Activated CD4-positive, alpha-beta memory T cell treated with anti-CD3 and anti-CD28 coated beads for 36 hours (primary cell): ENCODE data around the gene RNASE7. TPM values are rescaled to one million over a fixed set of nuclear protein-coding genes. Genes with fewer than 3 reads are reported as not detected.
"Not testable (repeated sequence)": the region's sequence is repeated elsewhere in the genome, so short reads cannot be mapped to it uniquely, and the experiment has no call there.

Source experiments
- CTCF ChIA-PET: fragments of 350-600 bp; sonication (Branson Sonifier 250); formaldehyde crosslinking; loops from one replicate; lab custom pipeline; 2021; ENCODE audit warnings: antibody characterized with exemption, inconsistent platforms; lab: Charles Lee
- POLR2A ChIA-PET: fragments of 350-600 bp; sonication (Branson Sonifier 250); formaldehyde crosslinking; loops from one replicate; lab custom pipeline; 2021; ENCODE audit warnings: antibody characterized with exemption; lab: Charles Lee
- DNase-seq: peaks from one replicate; pipeline ENCODE4 v3.0.0-alpha.2; 2020
- H3K27ac Mint-ChIP-seq: one replicate; pipeline ENCODE4 v1.8.0; 2021; ENCODE audit warnings: mixed read lengths
- H3K27me3 Mint-ChIP-seq: one replicate; pipeline ENCODE4 v1.8.0; 2021; ENCODE audit warnings: mixed read lengths
- H3K36me3 Mint-ChIP-seq: one replicate; pipeline ENCODE4 v1.8.0; 2021; ENCODE audit warnings: mixed read lengths
- H3K4me1 Mint-ChIP-seq: one replicate; pipeline ENCODE4 v1.8.0; 2021; ENCODE audit warnings: low read depth, mixed read lengths
- H3K4me3 Mint-ChIP-seq: one replicate; pipeline ENCODE4 v1.8.0; 2021; ENCODE audit warnings: mild to moderate bottlenecking, mixed read lengths
- H3K9me3 Mint-ChIP-seq: one replicate; pipeline ENCODE4 v1.8.0; 2021; ENCODE audit warnings: mixed read lengths
- intact Hi-C: fragments of 100-400 bp; cut with micrococcal nuclease; formaldehyde crosslinking; loops from one replicate; pipeline ENCODE4 v1.15.1; 2023
- total RNA-seq, 2 experiments: library from RNA; stranded (reverse); gene quantifications; one replicate each; pipeline ENCODE4 v1.2.3, GENCODE V29; 2021

RNASE7 gene
- total RNA-seq, 2 experiments from 2014 or later = not detected

DNA sequence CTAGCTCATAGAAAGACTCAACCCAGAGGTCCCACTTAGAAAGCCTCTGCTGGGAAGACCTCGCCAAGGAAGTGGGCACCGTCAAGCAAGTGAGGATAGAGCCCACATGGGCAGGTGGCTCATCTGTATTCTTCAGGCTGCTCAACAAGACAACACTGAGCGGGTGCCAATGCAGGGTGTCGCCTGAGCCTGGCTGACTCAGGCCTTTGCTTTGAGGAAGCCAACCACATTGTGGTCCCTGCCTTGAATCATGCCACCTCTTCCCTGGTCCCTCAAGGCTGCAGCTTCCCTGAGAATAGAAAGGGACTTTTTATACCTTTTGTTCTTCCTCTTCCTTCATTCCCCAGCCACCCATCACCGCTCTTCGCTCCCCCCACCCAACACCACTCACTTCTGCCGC is 5.4 kb upstream of the RNASE7 start:
- Mint-ChIP-seq H3K36me3 (no peaks in the 10 kb centered on the region), H3K4me3 (no peak overlapping the region), H3K4me1 (no peaks in the 10 kb centered on the region), H3K27me3 (no peaks in the 10 kb centered on the region), H3K9me3 (no peaks in the 10 kb centered on the region), H3K27ac (no peak overlapping the region)
- DNase-seq = no peak
- intact Hi-C loops = no loop called here
- CTCF ChIA-PET = interaction anchor here (0.9 to 7.1 kb wide), 4 partner anchors 22 to 184 kb away, joined by 3 to 55 read pairs (median 4); no protein-coding TSS in a partner anchor
- POLR2A ChIA-PET = no interaction called here

DNA sequence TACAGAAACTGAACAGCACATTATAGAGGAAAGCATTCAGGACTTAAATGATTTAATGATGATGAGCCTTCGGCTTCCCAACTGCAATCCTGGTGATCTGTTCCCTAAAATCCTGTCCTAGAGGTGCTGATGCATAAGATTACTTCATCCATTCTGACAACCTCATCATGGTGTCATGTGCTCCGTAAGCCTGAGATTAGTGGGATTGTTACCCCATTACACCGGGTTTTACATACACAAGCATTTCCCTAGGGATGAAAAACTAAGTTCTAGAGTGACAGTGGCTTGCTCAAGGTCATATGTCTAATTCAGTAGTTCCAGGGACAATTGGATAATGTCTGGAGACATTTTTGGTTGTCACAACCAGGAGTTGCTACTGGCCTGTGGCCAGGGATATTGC is 5.0 kb upstream of the RNASE7 start:
- no peaks in the 10 kb centered on the region for H3K9me3 Mint-ChIP-seq
- POLR2A ChIA-PET = no interaction called here
- H3K27me3 Mint-ChIP-seq = no peaks in the 10 kb centered on the region
- no peaks in the 10 kb centered on the region for H3K36me3 Mint-ChIP-seq
- no peaks in the 10 kb centered on the region for H3K4me1 Mint-ChIP-seq
- H3K4me3 Mint-ChIP-seq = no peak overlapping the region
- CTCF ChIA-PET = interaction anchor here (0.6 to 7.1 kb wide), 2 partner anchors 22 to 55 kb away, joined by 3 to 55 read pairs; no protein-coding TSS in a partner anchor
- intact Hi-C loops = no loop called here
- no peak overlapping the region for H3K27ac Mint-ChIP-seq
- no peak for DNase-seq

DNA sequence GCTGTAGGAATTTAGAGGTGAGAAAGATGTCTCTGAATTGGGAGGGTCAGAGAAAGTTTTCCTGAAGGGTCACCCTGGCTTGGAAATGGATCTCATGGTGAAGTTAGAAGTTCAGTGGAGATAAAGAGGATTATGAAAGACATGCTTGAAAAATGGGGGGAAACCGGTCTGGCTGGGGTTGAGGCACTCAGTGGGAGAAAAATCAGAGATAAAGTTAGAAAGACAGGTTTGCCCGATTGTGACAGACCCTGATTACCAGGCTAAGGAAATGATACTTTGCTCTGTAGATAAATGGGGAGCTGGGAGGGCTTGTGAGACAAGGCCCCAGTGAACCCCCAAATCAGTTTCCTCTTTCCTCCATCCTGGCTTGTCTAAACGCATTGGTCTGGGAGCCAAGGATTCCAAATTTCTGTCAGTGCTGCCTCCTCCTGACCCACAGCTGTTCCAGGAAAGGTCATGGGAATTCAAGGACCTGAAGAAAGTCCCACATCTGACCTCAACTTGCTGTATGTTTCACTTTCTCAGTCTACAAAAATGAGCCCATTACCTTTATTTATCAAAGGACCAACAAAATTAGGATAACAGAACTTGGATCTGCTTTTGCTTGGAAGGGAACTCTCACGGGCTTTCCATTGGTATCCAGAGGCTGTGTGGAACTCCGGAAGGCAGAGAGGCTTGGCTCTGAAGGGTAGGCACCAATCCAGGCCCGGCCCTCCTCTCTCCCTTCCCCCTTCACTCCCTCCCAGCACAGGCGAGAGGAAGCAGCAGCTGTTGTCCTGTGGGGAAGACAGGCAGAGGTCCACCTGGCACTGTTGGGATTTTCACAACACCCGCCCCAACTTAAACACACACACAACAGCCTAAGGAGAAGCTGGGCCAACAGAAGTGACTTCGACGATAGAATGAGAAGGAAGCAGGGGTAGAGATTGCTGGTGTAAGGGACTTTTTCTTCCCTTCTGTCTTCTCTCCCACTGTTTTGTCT is 3.4 kb upstream of the RNASE7 start:
- peaks cover 4% of the 10 kb centered on the region for H3K4me1 Mint-ChIP-seq
- H3K27me3 Mint-ChIP-seq = no peaks in the 10 kb centered on the region
- H3K27ac Mint-ChIP-seq = no peak overlapping the region
- no peaks in the 10 kb centered on the region for H3K36me3 Mint-ChIP-seq
- no peaks in the 10 kb centered on the region for H3K9me3 Mint-ChIP-seq
- DNase-seq = no peak
- CTCF ChIA-PET = interaction anchor here (1.1 to 3.9 kb wide), 6 partner anchors 18 to 69 kb away, joined by 3 to 115 read pairs (median 6); no protein-coding TSS in a partner anchor
- intact Hi-C loops = no loop called here
- POLR2A ChIA-PET = no interaction called here
- no peak overlapping the region for H3K4me3 Mint-ChIP-seq

DNA sequence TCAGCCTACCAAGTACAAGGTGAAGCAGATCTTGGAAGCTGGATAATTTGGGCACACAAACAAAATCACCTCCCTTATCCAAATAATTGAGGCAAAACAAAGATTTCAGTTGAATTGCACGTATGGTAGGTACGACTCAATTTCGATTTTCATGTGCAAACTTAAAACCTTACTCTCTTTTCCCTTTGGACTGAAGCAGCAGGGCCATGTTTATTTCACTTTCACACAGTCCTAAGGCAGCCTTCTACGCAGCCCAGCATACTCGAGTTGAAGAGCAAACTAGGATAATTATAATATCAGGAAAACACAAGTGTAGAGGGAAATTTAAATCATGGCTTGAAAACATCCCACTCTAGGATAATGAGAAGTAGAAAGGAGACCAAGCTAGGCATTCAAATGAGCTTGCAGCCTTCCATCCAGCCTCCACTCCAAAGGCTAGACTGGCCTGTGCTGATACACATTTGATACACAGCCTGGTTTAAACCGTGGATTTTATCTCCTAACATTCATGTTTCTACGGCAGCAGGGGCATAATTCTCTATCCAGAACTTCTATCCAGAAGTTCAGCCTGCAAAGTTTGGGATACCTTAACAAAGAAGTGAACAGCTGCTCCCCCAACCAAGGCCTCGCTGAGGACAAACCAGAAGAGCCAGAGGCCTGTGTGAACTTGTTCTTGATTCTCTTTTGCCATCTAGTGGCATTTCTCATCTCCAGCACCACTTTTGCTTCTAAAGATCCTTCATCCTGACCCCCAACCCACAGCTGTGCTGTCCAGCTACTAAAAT is 2.4 kb upstream of the RNASE7 start:
- H3K9me3 Mint-ChIP-seq = no peaks in the 10 kb centered on the region
- CTCF ChIA-PET = interaction anchor here (0.7 to 3.9 kb wide), 14 partner anchors 19 to 182 kb away, joined by 3 to 115 read pairs (median 4); partner anchors contain the start of gene ARHGEF40
- H3K4me3 Mint-ChIP-seq = no peak overlapping the region
- peaks cover 11% of the 10 kb centered on the region for H3K4me1 Mint-ChIP-seq
- H3K27me3 Mint-ChIP-seq = no peaks in the 10 kb centered on the region
- POLR2A ChIA-PET = no interaction called here
- peak; percentile 18 for DNase-seq
- no peak overlapping the region for H3K27ac Mint-ChIP-seq
- no peaks in the 10 kb centered on the region for H3K36me3 Mint-ChIP-seq
- intact Hi-C loops = loop anchor here (1.0 kb wide), 1 partner anchor 25 kb away; no protein-coding TSS in a partner anchor

DNA sequence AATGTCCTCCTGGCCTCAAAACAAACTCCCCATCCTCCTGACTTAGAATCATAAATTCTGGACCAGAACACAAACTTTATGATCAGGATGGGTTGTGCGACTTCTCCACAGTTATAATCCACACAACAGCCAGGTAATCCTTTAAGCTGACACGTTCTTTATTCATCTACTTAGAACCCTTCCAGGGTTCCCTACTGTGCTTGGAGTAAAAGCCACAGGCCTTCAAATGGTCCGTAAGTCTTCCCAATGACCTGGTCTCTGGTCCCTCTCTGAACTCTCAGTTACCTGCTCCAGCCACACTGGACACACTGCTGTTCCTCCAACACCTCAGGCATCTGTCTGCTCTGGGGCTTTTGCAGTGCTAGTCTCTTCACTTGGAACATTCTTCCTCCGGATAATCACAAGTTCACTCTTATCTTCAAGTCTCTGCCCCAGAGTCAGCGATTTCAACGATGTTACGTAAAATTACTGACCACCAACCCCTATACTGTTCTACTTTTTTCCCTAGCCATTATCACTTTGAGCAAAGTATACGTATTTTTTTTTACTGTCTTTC is 1.7 kb upstream of the RNASE7 start:
- H3K27me3 Mint-ChIP-seq = no peaks in the 10 kb centered on the region
- intact Hi-C loops = loop anchor here (1.0 kb wide), 1 partner anchor 26 kb away; no protein-coding TSS in a partner anchor
- peaks cover 12% of the 10 kb centered on the region for H3K4me1 Mint-ChIP-seq
- H3K4me3 Mint-ChIP-seq = no peak overlapping the region
- CTCF ChIA-PET = interaction anchor here (0.7 to 3.9 kb wide), 12 partner anchors 20 to 183 kb away, joined by 3 to 115 read pairs (median 6); partner anchors contain the start of gene ARHGEF40
- H3K9me3 Mint-ChIP-seq = no peaks in the 10 kb centered on the region
- no peak overlapping the region for H3K27ac Mint-ChIP-seq
- no peak for DNase-seq
- POLR2A ChIA-PET = no interaction called here
- no peaks in the 10 kb centered on the region for H3K36me3 Mint-ChIP-seq

DNA sequence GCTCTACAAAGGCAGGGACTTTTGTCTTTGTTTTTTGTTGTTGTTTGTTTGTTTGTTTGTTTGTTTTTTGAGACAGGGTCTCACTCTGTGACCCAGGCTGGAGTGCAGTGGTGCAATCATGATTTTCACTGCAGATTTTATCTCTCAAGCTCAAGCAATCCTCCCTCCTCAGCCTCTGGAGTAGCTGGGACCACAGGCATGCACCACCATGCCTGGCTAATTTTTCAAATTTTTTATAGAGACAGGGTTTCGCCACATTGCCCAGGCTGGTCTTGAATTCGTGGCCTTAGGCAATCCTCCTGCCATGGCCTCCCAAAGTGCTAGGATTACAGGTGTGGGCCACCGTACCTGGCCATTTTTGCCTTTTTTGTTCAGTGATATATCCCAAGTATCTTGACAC is 1.2 kb upstream of the RNASE7 start:
- not testable (repeated sequence) for H3K9me3 Mint-ChIP-seq, H3K36me3 Mint-ChIP-seq, H3K27ac Mint-ChIP-seq, H3K4me3 Mint-ChIP-seq, DNase-seq, H3K27me3 Mint-ChIP-seq
- peaks cover 12% of the 10 kb centered on the region for H3K4me1 Mint-ChIP-seq
- CTCF ChIA-PET = interaction anchor here (0.7 to 3.9 kb wide), 8 partner anchors 18 to 64 kb away, joined by 3 to 115 read pairs (median 5); partner anchors contain the start of gene ARHGEF40
- POLR2A ChIA-PET = interaction anchor here (0.6 kb wide), 1 partner anchor 476 kb away, joined by 6 read pairs; no protein-coding TSS in a partner anchor
- intact Hi-C loops = loop anchor here (1.0 kb wide), 1 partner anchor 27 kb away; no protein-coding TSS in a partner anchor

DNA sequence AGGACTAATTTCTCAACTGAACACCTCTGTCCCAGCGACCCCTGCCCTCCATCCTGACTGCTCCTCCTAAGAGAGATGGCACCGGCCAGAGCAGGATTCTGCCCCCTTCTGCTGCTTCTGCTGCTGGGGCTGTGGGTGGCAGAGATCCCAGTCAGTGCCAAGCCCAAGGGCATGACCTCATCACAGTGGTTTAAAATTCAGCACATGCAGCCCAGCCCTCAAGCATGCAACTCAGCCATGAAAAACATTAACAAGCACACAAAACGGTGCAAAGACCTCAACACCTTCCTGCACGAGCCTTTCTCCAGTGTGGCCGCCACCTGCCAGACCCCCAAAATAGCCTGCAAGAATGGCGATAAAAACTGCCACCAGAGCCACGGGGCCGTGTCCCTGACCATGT is 756 bp downstream of the RNASE7 start:
- no peaks in the 10 kb centered on the region for H3K36me3 Mint-ChIP-seq
- H3K4me3 Mint-ChIP-seq = no peak overlapping the region
- H3K9me3 Mint-ChIP-seq = no peaks in the 10 kb centered on the region
- H3K4me1 Mint-ChIP-seq = peaks cover 12% of the 10 kb centered on the region
- peaks cover 2% of the 10 kb centered on the region for H3K27me3 Mint-ChIP-seq
- CTCF ChIA-PET = interaction anchor here (1.8 to 2.9 kb wide), 3 partner anchors 24 to 50 kb away, joined by 5 to 35 read pairs (median 6); no protein-coding TSS in a partner anchor
- POLR2A ChIA-PET = no interaction called here
- no peak for DNase-seq
- H3K27ac Mint-ChIP-seq = no peak overlapping the region
- intact Hi-C loops = no loop called here

DNA sequence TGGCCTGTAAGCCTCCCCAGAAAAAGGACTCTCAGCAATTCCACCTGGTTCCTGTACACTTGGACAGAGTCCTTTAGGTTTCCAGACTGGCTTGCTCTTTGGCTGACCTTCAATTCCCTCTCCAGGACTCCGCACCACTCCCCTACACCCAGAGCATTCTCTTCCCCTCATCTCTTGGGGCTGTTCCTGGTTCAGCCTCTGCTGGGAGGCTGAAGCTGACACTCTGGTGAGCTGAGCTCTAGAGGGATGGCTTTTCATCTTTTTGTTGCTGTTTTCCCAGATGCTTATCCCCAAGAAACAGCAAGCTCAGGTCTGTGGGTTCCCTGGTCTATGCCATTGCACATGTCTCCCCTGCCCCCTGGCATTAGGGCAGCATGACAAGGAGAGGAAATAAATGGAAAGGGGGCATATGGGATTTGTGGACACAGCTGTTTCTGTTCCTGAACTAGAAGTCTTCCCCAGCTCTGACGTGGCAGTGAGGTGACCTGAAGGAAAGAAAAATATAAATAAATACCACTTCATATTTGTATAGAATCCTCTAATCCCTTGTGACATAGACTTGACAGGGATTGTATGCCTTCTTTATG is 1.3 kb downstream of the RNASE7 start:
- no peaks in the 10 kb centered on the region for H3K36me3 Mint-ChIP-seq
- H3K27ac Mint-ChIP-seq = no peak overlapping the region
- ChIA-PET POLR2A (no interaction called here), CTCF (interaction anchor here (1.5 to 2.9 kb wide), 5 partner anchors 10 to 49 kb away, joined by 3 to 35 read pairs (median 6); no protein-coding TSS in a partner anchor)
- peaks cover 12% of the 10 kb centered on the region for H3K4me1 Mint-ChIP-seq
- no peaks in the 10 kb centered on the region for H3K9me3 Mint-ChIP-seq
- DNase-seq = no peak
- intact Hi-C loops = no loop called here
- H3K4me3 Mint-ChIP-seq = no peak overlapping the region
- H3K27me3 Mint-ChIP-seq = peaks cover 2% of the 10 kb centered on the region

DNA sequence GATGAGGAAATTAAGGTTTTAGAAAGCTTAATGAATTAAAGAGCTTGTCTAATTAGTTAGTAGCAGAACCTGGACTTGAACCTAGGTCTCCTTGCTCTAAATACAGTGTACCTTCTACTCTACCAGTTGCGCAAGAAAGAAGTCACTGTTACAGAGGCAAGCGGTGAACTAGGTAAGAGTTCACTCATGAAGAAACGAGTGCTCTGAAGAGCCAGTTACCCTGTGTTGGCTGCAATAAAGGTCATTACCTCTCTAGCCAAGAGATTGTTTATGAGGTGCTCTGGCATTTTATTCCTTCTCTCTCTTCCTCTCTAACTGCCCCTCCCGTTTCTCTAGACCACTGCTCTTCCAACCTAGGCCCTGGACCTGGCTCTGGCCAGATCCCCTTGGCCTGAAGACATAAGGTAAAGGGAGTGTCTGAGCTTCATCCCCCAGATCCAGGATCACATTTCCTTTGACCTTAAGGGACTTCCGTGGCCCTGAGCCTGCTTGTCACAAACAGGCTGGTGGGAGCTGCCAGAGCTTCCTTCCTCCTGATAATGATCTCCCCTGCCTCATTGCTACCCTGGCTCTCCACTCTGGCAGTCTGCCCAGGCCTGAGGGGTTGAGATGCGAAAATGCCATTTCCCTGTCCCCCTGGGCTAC is 1.9 kb downstream of the RNASE7 start:
- no peak overlapping the region for H3K27ac Mint-ChIP-seq
- ChIA-PET POLR2A (no interaction called here), CTCF (interaction anchor here (1.2 to 2.9 kb wide), 6 partner anchors 8 to 48 kb away, joined by 3 to 35 read pairs (median 6); no protein-coding TSS in a partner anchor)
- no peak overlapping the region for H3K4me3 Mint-ChIP-seq
- H3K9me3 Mint-ChIP-seq = no peaks in the 10 kb centered on the region
- no peak for DNase-seq
- intact Hi-C loops = no loop called here
- peaks cover 2% of the 10 kb centered on the region for H3K27me3 Mint-ChIP-seq
- no peaks in the 10 kb centered on the region for H3K36me3 Mint-ChIP-seq
- H3K4me1 Mint-ChIP-seq = peaks cover 12% of the 10 kb centered on the region

DNA sequence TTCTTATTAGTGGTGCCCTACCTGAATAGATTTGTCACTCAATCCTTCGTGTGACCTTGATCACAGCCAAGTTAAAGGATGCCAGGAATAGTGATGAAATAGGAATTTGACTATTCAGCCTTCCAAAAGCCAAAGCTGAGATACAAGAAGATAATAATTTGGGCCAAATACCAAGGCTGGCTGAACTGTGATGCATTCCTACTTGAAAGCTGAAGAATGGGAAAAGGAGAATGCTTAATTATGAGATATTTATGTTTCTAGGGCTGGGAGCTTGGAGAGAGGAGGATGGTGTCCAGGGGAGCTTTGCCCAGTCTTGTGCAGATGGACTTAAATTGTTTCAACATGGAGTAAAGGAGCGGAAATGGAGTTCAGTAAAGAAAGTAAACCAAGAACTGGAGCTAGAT is 5.2 kb downstream of the RNASE7 start:
- ChIA-PET POLR2A (no interaction called here), CTCF (interaction anchor here (1.1 to 2.6 kb wide), 6 partner anchors 21 to 76 kb away, joined by 4 to 18 read pairs (median 6); no protein-coding TSS in a partner anchor)
- H3K4me3 Mint-ChIP-seq = no peak overlapping the region
- H3K36me3 Mint-ChIP-seq = no peaks in the 10 kb centered on the region
- peaks cover 12% of the 10 kb centered on the region for H3K4me1 Mint-ChIP-seq
- H3K27me3 Mint-ChIP-seq = peaks cover 5% of the 10 kb centered on the region
- intact Hi-C loops = no loop called here
- no peaks in the 10 kb centered on the region for H3K9me3 Mint-ChIP-seq
- no peak overlapping the region for H3K27ac Mint-ChIP-seq
- no peak for DNase-seq
